ENCODE data around the gene PRPF31. TPM values are rescaled to one million over a fixed set of nuclear protein-coding genes. Genes with fewer than 3 reads are reported as not detected.
"Not testable (repeated sequence)": the region's sequence is repeated elsewhere in the genome, so short reads cannot be mapped to it uniquely, and the experiment has no call there.

Gene PRPF31
- total RNA-seq, 1 donor from 2014 or later, result 68.3 TPM

DNA sequence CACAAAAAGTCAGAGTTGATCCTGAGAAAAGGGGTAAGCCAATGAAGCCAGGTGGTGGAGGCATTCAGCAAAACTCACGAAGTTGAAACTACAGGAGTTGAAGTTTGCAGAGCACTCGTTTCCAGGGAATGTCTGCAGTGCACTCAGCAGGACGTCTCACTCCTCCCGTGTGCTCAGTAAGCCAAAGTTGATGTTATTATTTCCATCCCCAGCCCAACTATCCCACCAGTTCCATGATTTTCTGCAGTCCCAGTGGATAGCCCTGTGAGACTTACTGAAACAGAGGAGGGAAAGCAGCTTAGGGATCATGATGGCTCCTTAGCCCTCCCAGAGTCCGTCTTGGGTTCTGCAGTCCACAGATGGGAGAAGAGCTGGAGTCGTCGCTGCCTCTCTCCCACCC is 34.5 kb upstream of the PRPF31 start, which contains the start of gene TARM1:
Gene TARM1 (minus strand): TSS at position 334 of the 400 bp plus-strand sequence. CDS start 25 bp downstream, at position 309.
- H3K36me3 ChIP-seq (ENCODE audit: control insufficient read depth, insufficient read depth, low read length), result no peaks in the 10 kb centered on the region
- TF ChIP-seq, protein P1, sequence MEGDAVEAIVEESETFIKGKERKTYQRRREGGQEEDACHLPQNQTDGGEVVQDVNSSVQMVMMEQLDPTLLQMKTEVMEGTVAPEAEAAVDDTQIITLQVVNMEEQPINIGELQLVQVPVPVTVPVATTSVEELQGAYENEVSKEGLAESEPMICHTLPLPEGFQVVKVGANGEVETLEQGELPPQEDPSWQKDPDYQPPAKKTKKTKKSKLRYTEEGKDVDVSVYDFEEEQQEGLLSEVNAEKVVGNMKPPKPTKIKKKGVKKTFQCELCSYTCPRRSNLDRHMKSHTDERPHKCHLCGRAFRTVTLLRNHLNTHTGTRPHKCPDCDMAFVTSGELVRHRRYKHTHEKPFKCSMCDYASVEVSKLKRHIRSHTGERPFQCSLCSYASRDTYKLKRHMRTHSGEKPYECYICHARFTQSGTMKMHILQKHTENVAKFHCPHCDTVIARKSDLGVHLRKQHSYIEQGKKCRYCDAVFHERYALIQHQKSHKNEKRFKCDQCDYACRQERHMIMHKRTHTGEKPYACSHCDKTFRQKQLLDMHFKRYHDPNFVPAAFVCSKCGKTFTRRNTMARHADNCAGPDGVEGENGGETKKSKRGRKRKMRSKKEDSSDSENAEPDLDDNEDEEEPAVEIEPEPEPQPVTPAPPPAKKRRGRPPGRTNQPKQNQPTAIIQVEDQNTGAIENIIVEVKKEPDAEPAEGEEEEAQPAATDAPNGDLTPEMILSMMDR (IDR thresholded peaks at IDR 0.05; ENCODE audit: insufficient read depth, low read length, poor library complexity, severe bottlenecking), result no peak
- no peaks in the 10 kb centered on the region for H3K27me3 ChIP-seq (ENCODE audit: control insufficient read depth, insufficient read depth, low read length)
- H3K4me3 ChIP-seq (ENCODE audit: low read depth, low read length), result no peak within 1 kb of the TSS
- no peak for DNase-seq (ENCODE audit: low read depth)

DNA sequence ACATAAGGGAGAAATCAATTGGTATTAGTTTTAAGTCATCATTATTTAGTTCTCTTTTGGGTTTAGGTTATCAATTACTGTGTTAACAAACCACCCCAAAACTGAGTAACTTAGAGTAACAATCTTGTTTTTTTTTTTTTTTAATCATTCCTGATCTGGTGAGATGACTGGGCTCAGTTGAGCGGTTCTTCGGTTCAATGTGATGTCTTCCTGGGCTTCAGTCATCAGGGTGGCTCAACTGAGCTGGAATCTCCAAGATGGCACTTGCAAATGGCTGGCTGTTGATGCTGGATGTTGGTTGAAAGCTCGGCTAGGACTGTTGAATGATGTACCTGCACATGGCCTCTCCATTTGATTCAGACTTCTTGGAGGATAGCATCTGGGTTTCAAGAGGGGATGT is 31.1 kb upstream of the PRPF31 start:
- Histone ChIP-seq H3K4me3 (ENCODE audit: low read depth, low read length) (no peak overlapping the region), H3K36me3 (ENCODE audit: control insufficient read depth, insufficient read depth, low read length) (no peaks in the 10 kb centered on the region)

DNA sequence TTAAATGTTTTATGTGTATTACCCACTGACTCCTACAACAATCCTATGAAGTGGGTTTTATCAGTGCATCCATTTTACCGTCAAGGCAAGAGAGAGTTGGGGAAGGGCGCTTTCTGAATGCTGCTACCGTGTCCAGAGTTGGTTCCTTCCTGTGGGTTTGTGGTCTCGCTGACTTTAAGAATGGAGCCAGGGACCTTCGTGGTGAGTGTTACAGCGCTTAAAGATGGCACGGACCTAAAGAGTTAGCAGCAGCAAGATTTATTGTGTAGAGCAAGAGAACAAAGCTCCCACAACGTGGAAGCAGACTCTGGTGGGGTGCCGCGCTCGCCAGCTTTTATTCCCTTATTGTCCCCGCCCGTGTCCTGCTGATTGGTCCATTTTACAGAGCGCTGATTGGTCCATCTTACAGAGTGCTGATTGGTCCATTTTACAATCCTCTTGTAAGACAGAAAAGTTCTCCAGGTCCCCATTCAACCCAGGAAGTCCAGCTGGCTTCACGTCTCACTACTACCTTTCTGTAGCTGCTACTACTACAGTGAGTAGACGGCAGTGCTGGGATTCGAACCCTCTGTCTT is 21.0 kb upstream of the PRPF31 start:
- TF ChIP-seq, protein P1 (IDR thresholded peaks at IDR 0.05; ENCODE audit: insufficient read depth, low read length, poor library complexity, severe bottlenecking), result no peak
- Histone ChIP-seq H3K4me3 (ENCODE audit: low read depth, low read length) (no peak overlapping the region), H3K27me3 (ENCODE audit: control insufficient read depth, insufficient read depth, low read length) (peaks cover 7% of the 10 kb centered on the region), H3K36me3 (ENCODE audit: control insufficient read depth, insufficient read depth, low read length) (no peaks in the 10 kb centered on the region)
- no peak for DNase-seq (ENCODE audit: low read depth)

More for the DNA sequence above, 31.1 kb upstream of the PRPF31 start:
- no peak for DNase-seq (ENCODE audit: low read depth)
- H3K27me3 ChIP-seq (ENCODE audit: control insufficient read depth, insufficient read depth, low read length), result no peaks in the 10 kb centered on the region
- TF ChIP-seq, protein P1 (IDR thresholded peaks at IDR 0.05; ENCODE audit: insufficient read depth, low read length, poor library complexity, severe bottlenecking), result no peak

DNA sequence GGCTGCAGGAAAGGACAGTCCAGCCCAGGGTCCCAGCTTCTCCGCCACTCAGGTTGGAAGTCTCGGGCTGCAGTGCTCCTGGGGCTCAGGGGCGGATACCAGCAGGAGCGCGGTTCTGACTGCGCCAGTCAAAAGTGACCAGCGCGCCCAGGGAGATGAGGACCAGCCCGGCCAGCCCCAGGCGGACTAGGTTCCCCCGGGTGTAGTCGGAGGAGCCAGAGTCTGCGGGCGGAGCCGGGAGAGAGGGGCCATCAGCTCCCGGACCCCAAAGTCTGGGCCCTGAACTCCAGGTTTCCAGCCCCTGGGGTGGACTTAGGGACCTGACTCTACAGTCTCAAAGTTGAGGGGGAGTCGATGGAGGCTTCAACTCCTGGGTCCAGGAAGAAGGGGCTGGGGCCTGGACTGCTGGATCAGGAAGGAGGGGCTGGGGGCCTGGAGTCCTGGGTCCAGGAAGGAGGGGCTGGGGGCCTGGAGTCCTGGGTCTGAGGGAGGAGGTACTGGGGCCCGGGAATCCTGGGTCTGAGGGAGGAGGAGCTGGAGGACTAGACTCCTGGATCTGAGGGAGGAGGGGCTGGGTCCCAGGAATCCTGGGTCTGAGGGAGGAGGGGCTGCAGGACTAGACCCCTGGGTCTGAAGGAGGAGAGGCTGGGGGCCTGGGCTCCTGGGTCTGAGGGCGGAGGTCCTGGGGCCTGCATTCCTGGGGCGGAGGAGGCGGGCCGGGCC is 20.3 kb upstream of the PRPF31 start:
- peak overlapping the region; percentile 27 for H3K4me3 ChIP-seq (ENCODE audit: low read depth, low read length)
- no peaks in the 10 kb centered on the region for H3K36me3 ChIP-seq (ENCODE audit: control insufficient read depth, insufficient read depth, low read length)
- TF ChIP-seq, protein P1 (IDR thresholded peaks at IDR 0.05; ENCODE audit: insufficient read depth, low read length, poor library complexity, severe bottlenecking), result no peak
- H3K27me3 ChIP-seq (ENCODE audit: control insufficient read depth, insufficient read depth, low read length), result peaks cover 7% of the 10 kb centered on the region
- DNase-seq (ENCODE audit: low read depth), result no peak

DNA sequence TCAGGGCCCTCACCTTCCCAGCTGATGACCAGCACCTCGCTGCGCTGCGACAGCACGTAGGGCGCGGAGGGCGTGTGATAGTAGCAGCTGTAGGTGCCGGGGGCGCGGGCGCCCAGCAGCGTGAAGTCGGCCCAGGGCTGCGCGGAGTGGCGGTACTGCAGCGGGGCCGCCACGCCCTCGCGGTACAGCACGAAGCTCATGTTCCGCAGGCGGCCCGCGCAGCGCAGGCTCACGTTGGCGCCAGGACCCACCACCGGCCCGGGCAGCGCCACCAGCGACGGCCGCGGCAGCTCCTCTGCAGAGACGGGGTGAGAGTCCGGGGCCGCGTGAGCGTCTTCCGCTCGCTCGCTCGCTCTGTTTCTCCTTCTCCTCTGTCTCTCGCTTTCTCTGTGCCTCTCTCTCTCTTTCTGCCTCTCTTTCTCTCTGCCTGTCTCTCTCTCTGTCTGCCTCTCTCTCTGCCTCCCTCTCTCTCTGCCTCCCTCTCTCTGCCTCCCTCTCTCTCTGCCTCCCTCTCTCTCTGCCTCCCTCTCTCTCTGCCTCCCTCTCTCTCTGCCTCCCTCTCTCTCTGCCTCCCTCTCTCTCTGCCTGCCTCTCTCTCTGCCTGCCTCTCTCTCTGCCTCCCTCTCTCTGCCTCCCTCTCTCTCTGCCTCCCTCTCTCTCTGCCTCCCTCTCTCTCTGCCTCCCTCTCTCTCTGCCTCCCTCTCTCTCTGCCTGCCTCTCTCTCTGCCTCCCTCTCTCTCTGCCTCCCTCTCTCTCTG is 19.5 kb upstream of the PRPF31 start:
- H3K4me3 ChIP-seq (ENCODE audit: low read depth, low read length), result peak overlapping the region; percentile 27
- DNase-seq (ENCODE audit: low read depth); H3K27me3 ChIP-seq (ENCODE audit: control insufficient read depth, insufficient read depth, low read length); H3K36me3 ChIP-seq (ENCODE audit: control insufficient read depth, insufficient read depth, low read length): not testable (repeated sequence)

DNA sequence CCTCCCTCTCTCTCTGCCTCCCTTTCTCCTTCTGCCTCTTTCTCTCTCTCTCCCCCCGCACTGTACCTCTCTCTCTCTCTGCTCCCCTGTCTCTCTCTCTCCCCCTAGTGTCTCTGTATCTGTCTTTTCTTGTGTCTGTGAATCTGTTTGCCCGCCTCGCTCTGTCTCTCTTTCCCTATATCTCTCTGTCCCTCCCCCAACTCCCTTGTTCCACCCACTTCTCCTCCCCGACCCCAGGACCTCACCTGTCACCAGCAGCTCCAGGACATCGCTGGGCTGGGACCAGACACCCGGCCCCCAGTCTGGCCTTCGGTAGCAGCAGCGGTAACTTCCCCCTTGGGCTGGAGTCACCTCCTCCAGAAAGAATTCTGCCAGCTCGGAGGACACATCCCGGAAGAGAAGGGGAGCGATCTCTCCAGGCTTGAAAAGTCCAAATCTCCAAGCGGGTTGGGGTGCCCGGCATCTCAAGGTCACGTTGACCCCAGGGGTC is 18.9 kb upstream of the PRPF31 start:
- no peaks in the 10 kb centered on the region for H3K36me3 ChIP-seq (ENCODE audit: control insufficient read depth, insufficient read depth, low read length)
- no peak for DNase-seq (ENCODE audit: low read depth)
- H3K27me3 ChIP-seq (ENCODE audit: control insufficient read depth, insufficient read depth, low read length), result peaks cover 7% of the 10 kb centered on the region
- H3K4me3 ChIP-seq (ENCODE audit: low read depth, low read length), result peak overlapping the region; percentile 11
- TF ChIP-seq, protein P1 (IDR thresholded peaks at IDR 0.05; ENCODE audit: insufficient read depth, low read length, poor library complexity, severe bottlenecking), result peak; percentile 31

All from kidney epithelial cell (primary cell).